TTC549 (cell line): ENCODE data around the gene EVA1C.
"Not testable (repeated sequence)": the region's sequence is repeated elsewhere in the genome, so short reads cannot be mapped to it uniquely, and the experiment has no call there.

Experiments used
- FAIRE-seq: peaks from 2 replicates; lab custom pipeline; 2012; peaks lifted over from hg19 to GRCh38; lab: Jason Lieb, UNC

The EVA1C gene

GRCh38 chr21:32424674-32425073 lies 12.2 kb downstream of the EVA1C start:
- no peak for FAIRE-seq

GRCh38 chr21:32425628-32426027 lies 13.1 kb downstream of the EVA1C start:
- no peak for FAIRE-seq

- FAIRE-seq = no peak
Observed at GRCh38 chr21:32426066-32426465, 13.6 kb downstream of the EVA1C start.

- no peak for FAIRE-seq
Observed at GRCh38 chr21:32426592-32427051, 14.1 kb downstream of the EVA1C start.

- no peak for FAIRE-seq
Observed at GRCh38 chr21:32427958-32428623, 15.6 kb downstream of the EVA1C start.

GRCh38 chr21:32432982-32433660 lies 20.6 kb downstream of the EVA1C start:
- not testable (repeated sequence) for FAIRE-seq

- FAIRE-seq = no peak
Observed at GRCh38 chr21:32437729-32438128, 25.2 kb downstream of the EVA1C start.

- FAIRE-seq = no peak
Observed at GRCh38 chr21:32442566-32443318, 30.2 kb downstream of the EVA1C start.

- no peak for FAIRE-seq
Observed at GRCh38 chr21:32445101-32445500, 32.6 kb downstream of the EVA1C start.

GRCh38 chr21:32446440-32446839 lies 33.9 kb downstream of the EVA1C start:
- not testable (repeated sequence) for FAIRE-seq

- FAIRE-seq = no peak
Observed at GRCh38 chr21:32447224-32447623, 34.7 kb downstream of the EVA1C start.

- FAIRE-seq = no peak
Observed at GRCh38 chr21:32448803-32449594, 36.5 kb downstream of the EVA1C start.

- not testable (repeated sequence) for FAIRE-seq
Observed at GRCh38 chr21:32450881-32451701, 38.6 kb downstream of the EVA1C start.

GRCh38 chr21:32452191-32452590 lies 39.7 kb downstream of the EVA1C start:
- not testable (repeated sequence) for FAIRE-seq

GRCh38 chr21:32452641-32453040 lies 40.1 kb downstream of the EVA1C start:
- no peak for FAIRE-seq

- no peak for FAIRE-seq
Observed at GRCh38 chr21:32455548-32455947, 43.0 kb downstream of the EVA1C start.

- no peak for FAIRE-seq
Observed at GRCh38 chr21:32456497-32456918, 44.0 kb downstream of the EVA1C start.

- no peak for FAIRE-seq
Observed at GRCh38 chr21:32457360-32457840, 44.9 kb downstream of the EVA1C start.

GRCh38 chr21:32457962-32458361 lies 45.5 kb downstream of the EVA1C start:
- no peak for FAIRE-seq

- no peak for FAIRE-seq
Observed at GRCh38 chr21:32459972-32460371, 47.5 kb downstream of the EVA1C start.

- no peak for FAIRE-seq
Observed at GRCh38 chr21:32461503-32461902, 49.0 kb downstream of the EVA1C start.
